A549 treated with AZD2906 at 1 μM for 4 hours (cell line): ENCODE measurements around the gene CAPN1. TPM values are rescaled to one million over a fixed set of nuclear protein-coding genes. Genes with fewer than 3 reads are reported as not detected.

ENCODE experiments used
- total RNA-seq: library from RNA; stranded (reverse); fragments of 200-300 nt; extraction: Qiagen RNA extraction; gene quantifications from 5 replicates; pipeline ENCODE4 v1.2.3, GENCODE V29; 2022

Gene CAPN1
- total RNA-seq, result 107 to 119 TPM (median 117 TPM) in 5 replicates

GRCh38 chr11:65181569-65182257 is at the start of gene CAPN1:
Gene CAPN1, plus strand, starts transcription at chr11:65181928. Its CDS starts 774 bp downstream, at chr11:65182702.

GRCh38 chr11:65134240-65134951 is 47.3 kb upstream of the CAPN1 start, which contains the start of gene SYVN1:
Gene SYVN1, minus strand, starts transcription at chr11:65134519. Its CDS starts 918 bp downstream, at chr11:65133601.

GRCh38 chr11:65170058-65170534 is 11.6 kb upstream of the CAPN1 start, which contains the start of gene SPDYC:
Gene SPDYC, plus strand, starts transcription at chr11:65170233. Its CDS starts 1,125 bp downstream, at chr11:65171358.

Other genes with a start within 250 kb of the CAPN1 start
- gene GPHA2, start 246.0 kb upstream of the CAPN1 start, total RNA-seq, result not detected in 5 replicates
- gene MAJIN, start 209.8 kb upstream of the CAPN1 start, total RNA-seq, result not detected in 5 replicates
- gene BATF2, start 185.0 kb upstream of the CAPN1 start, total RNA-seq, result 0.58 to 0.79 TPM (median 0.63 TPM) in 5 replicates
- gene ARL2, start 167.8 kb upstream of the CAPN1 start, total RNA-seq, result 162 to 198 TPM (median 189 TPM) in 5 replicates
- 20.8 to 25.4 TPM (median 23.6 TPM) in 5 replicates for gene SNX15, start 154.5 kb upstream of the CAPN1 start, total RNA-seq
- 35.4 to 58.5 TPM (median 57.6 TPM) in 5 replicates for gene SAC3D1, start 140.7 kb upstream of the CAPN1 start, total RNA-seq
- gene NAALADL1, start 123.4 kb upstream of the CAPN1 start, total RNA-seq, result not detected in 5 replicates
- 67.5 to 78.7 TPM (median 73.1 TPM) in 5 replicates for gene CDCA5, start 97.9 kb upstream of the CAPN1 start, total RNA-seq
- gene ZFPL1, start 97.7 kb upstream of the CAPN1 start, total RNA-seq, result 35.1 to 37.1 TPM (median 36.6 TPM) in 5 replicates
- 51.5 to 77.8 TPM (median 55.8 TPM) in 5 replicates for gene VPS51, start 85.7 kb upstream of the CAPN1 start, total RNA-seq
- 4.1 to 7.2 TPM (median 5.6 TPM) in 5 replicates for gene TM7SF2, start 70.1 kb upstream of the CAPN1 start, total RNA-seq
- 13.3 to 24.2 TPM (median 21.9 TPM) in 5 replicates for gene ZNHIT2, start 64.2 kb upstream of the CAPN1 start, total RNA-seq
- 834 to 1,066 TPM (median 993 TPM) in 5 replicates for gene FAU, start 59.8 kb upstream of the CAPN1 start, total RNA-seq
- 67.8 to 77.4 TPM (median 68.7 TPM) in 5 replicates for gene MRPL49, start 59.6 kb upstream of the CAPN1 start, total RNA-seq
- gene SYVN1, start 47.4 kb upstream of the CAPN1 start, total RNA-seq, result 29.0 to 41.9 TPM (median 39.5 TPM) in 5 replicates
- gene SPDYC, start 11.7 kb upstream of the CAPN1 start, total RNA-seq, result not detected in 5 replicates
- gene POLA2, start 80.0 kb downstream of the CAPN1 start, total RNA-seq, result 12.4 to 15.4 TPM (median 13.8 TPM) in 5 replicates
- 14.1 to 21.9 TPM (median 19.2 TPM) in 5 replicates for gene CDC42EP2, start 132.9 kb downstream of the CAPN1 start, total RNA-seq
- gene DPF2, start 151.9 kb downstream of the CAPN1 start, total RNA-seq, result 39.6 to 46.8 TPM (median 40.9 TPM) in 5 replicates
- 0.94 to 1.3 TPM (median 1.2 TPM) in 5 replicates for gene TIGD3, start 172.8 kb downstream of the CAPN1 start, total RNA-seq
- gene SLC25A45, start 200.7 kb downstream of the CAPN1 start, total RNA-seq, result 12.1 to 15.2 TPM (median 14.2 TPM) in 5 replicates
- 45.6 to 53.2 TPM (median 48.9 TPM) in 5 replicates for gene FRMD8, start 204.7 kb downstream of the CAPN1 start, total RNA-seq
- 123 to 204 TPM (median 187 TPM) in 5 replicates for gene NEAT1, start 240.9 kb downstream of the CAPN1 start, total RNA-seq